ENCODE results near the gene ALG10B.

ALG10B gene

DNA sequence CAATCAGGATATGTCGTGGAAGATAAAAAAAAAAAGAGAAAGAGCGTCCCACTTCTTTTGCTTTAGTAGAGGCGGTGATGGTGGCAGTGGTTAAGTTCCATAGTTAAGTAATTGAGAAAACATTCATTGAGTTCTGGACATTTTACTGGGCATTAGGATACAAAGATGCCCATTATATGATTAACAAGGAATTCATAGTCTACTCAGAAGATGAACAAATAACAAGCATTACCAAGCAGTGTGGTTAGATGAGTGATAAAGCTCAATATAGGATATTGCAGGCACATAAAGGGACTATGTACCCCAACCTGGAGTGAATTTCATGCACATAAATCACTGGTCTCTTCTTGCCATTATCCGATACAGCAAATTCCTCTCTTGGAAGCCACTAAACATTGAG is 53.7 kb downstream of the ALG10B start:
- H3K4me1 ChIP-seq (ENCODE audit: insufficient read depth, low read length, severe bottlenecking): no peaks in the 10 kb centered on the region
- no peaks in the 10 kb centered on the region for H3K79me2 ChIP-seq (ENCODE audit: insufficient read depth, low read length)

DNA sequence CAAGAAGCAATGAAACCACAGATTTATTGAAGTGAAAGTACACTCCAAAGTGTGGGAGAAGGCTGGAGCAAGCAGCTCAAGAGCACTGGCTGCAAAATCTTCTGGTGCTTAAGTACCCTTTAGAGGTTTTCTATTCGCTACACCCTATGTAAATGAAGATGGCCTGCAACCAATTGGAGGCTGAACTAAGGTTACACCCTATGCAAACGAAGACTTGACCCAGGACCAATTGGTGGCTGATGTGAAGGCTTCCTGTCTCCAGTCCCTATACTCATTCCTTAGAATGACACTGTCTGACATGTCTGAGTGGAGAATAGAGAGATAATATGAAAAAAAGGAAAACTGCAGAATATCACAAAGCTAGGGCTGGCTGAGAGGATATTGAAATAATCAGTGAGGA is 57.2 kb downstream of the ALG10B start:
- TF ChIP-seq, protein P1, sequence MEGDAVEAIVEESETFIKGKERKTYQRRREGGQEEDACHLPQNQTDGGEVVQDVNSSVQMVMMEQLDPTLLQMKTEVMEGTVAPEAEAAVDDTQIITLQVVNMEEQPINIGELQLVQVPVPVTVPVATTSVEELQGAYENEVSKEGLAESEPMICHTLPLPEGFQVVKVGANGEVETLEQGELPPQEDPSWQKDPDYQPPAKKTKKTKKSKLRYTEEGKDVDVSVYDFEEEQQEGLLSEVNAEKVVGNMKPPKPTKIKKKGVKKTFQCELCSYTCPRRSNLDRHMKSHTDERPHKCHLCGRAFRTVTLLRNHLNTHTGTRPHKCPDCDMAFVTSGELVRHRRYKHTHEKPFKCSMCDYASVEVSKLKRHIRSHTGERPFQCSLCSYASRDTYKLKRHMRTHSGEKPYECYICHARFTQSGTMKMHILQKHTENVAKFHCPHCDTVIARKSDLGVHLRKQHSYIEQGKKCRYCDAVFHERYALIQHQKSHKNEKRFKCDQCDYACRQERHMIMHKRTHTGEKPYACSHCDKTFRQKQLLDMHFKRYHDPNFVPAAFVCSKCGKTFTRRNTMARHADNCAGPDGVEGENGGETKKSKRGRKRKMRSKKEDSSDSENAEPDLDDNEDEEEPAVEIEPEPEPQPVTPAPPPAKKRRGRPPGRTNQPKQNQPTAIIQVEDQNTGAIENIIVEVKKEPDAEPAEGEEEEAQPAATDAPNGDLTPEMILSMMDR (IDR thresholded peaks at IDR 0.05; ENCODE audit: low read length): no peak
- TF ChIP-seq EZH2 (IDR thresholded peaks at IDR 0.05; ENCODE audit: borderline replicate concordance, low read length): no peak
- H3K36me3 ChIP-seq (ENCODE audit: insufficient read depth, low read length): no peaks in the 10 kb centered on the region
- no peaks in the 10 kb centered on the region for H3K9me2 ChIP-seq (ENCODE audit: low read depth, low read length)
- H4K20me1 ChIP-seq (ENCODE audit: insufficient read depth, low read length): no peaks in the 10 kb centered on the region
- H3K9ac ChIP-seq (ENCODE audit: low read length): no peak overlapping the region
- H3K9me3 ChIP-seq (ENCODE audit: low read length): no peaks in the 10 kb centered on the region
- no peak overlapping the region for H2AFZ ChIP-seq (ENCODE audit: low read length)
- no peak overlapping the region for H3K4me3 ChIP-seq (ENCODE audit: low read depth, low read length, poor library complexity, severe bottlenecking)
- no peaks in the 10 kb centered on the region for H3K27me3 ChIP-seq (ENCODE audit: insufficient read depth, low read length)
- no peaks in the 10 kb centered on the region for H3K79me2 ChIP-seq (ENCODE audit: insufficient read depth, low read length)
- H3F3A ChIP-seq (ENCODE audit: insufficient read depth, low read length): no peaks in the 10 kb centered on the region
- H3K4me1 ChIP-seq (ENCODE audit: insufficient read depth, low read length, severe bottlenecking): no peaks in the 10 kb centered on the region
- no peak overlapping the region for H3K4me2 ChIP-seq (ENCODE audit: low read length)
- H3K27ac ChIP-seq (ENCODE audit: low read depth, low read length, poor library complexity, severe bottlenecking): no peak overlapping the region

More for the DNA sequence above, 53.7 kb downstream of the ALG10B start:
- TF ChIP-seq EZH2 (IDR thresholded peaks at IDR 0.05; ENCODE audit: borderline replicate concordance, low read length): no peak
- TF ChIP-seq, protein P1 (IDR thresholded peaks at IDR 0.05; ENCODE audit: low read length): no peak
- H3K36me3 ChIP-seq (ENCODE audit: insufficient read depth, low read length): no peaks in the 10 kb centered on the region
- H3F3A ChIP-seq (ENCODE audit: insufficient read depth, low read length): no peaks in the 10 kb centered on the region
- no peaks in the 10 kb centered on the region for H4K20me1 ChIP-seq (ENCODE audit: insufficient read depth, low read length)
- H3K9me3 ChIP-seq (ENCODE audit: low read length): no peaks in the 10 kb centered on the region
- no peak overlapping the region for H3K9ac ChIP-seq (ENCODE audit: low read length)
- H3K4me2 ChIP-seq (ENCODE audit: low read length): no peak overlapping the region
- H3K4me3 ChIP-seq (ENCODE audit: low read depth, low read length, poor library complexity, severe bottlenecking): no peak overlapping the region
- H2AFZ ChIP-seq (ENCODE audit: low read length): no peak overlapping the region
- H3K27me3 ChIP-seq (ENCODE audit: insufficient read depth, low read length): no peaks in the 10 kb centered on the region
- H3K27ac ChIP-seq (ENCODE audit: low read depth, low read length, poor library complexity, severe bottlenecking): no peak overlapping the region
- no peaks in the 10 kb centered on the region for H3K9me2 ChIP-seq (ENCODE audit: low read depth, low read length)

DNA sequence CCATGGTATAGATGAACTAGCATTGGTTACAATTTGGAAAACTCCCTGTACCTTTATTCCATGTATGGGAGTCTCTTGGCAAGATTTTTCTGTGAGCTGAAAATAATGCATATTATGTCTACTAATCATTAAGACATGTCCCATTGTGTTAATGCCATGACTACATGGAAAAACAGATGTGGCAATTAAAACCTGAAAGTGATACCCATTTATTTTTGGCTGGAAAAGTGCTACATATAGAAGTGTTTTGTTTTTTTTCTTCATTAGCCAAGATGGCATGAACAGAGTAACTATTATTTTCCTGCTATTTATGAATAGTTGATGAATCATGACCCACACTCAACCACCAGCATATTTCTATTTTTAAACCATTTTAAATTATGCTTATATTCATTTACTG is 58.2 kb downstream of the ALG10B start:
- Histone ChIP-seq H3K4me1 (ENCODE audit: insufficient read depth, low read length, severe bottlenecking) (no peaks in the 10 kb centered on the region), H3K27me3 (ENCODE audit: insufficient read depth, low read length) (no peaks in the 10 kb centered on the region), H3K4me3 (ENCODE audit: low read depth, low read length, poor library complexity, severe bottlenecking) (no peak overlapping the region), H3K27ac (ENCODE audit: low read depth, low read length, poor library complexity, severe bottlenecking) (no peak overlapping the region), H3K79me2 (ENCODE audit: insufficient read depth, low read length) (no peaks in the 10 kb centered on the region), H3K36me3 (ENCODE audit: insufficient read depth, low read length) (no peaks in the 10 kb centered on the region), H2AFZ (ENCODE audit: low read length) (no peak overlapping the region), H3F3A (ENCODE audit: insufficient read depth, low read length) (no peaks in the 10 kb centered on the region), H4K20me1 (ENCODE audit: insufficient read depth, low read length) (no peaks in the 10 kb centered on the region), H3K9me2 (ENCODE audit: low read depth, low read length) (no peaks in the 10 kb centered on the region), H3K9ac (ENCODE audit: low read length) (no peak overlapping the region), H3K9me3 (ENCODE audit: low read length) (no peaks in the 10 kb centered on the region), H3K4me2 (ENCODE audit: low read length) (no peak overlapping the region)
- TF ChIP-seq, protein P1 (IDR thresholded peaks at IDR 0.05; ENCODE audit: low read length): no peak
- no peak for TF ChIP-seq EZH2 (IDR thresholded peaks at IDR 0.05; ENCODE audit: borderline replicate concordance, low read length)
